ENCODE measurements around the gene MRPL28.
"Not testable (repeated sequence)": the region's sequence is repeated elsewhere in the genome, so short reads cannot be mapped to it uniquely, and the experiment has no call there.

MRPL28 gene

DNA sequence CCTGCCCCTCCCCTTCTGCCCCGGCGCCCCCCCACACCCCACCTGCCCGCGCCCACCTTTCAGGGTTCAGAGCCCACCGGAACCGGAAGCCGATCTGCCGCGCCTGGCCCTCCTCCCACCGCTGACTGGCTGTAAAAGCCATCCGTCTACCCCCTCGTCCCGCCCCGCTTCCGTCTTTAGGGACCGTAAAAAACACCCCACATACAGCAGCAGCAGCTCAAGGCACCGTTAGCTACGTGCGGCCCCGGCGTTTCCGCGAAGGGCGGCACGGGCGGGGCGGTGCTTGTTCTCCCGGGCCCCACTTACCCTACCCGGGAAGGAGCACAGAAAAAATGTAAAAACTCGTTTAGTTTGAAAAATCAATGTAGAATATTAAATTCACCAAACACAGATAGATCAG lies at the start of gene MRPL28:
Gene MRPL28 (minus strand): TSS at position 96 of the 400 bp plus-strand sequence. CDS start 320 bp downstream, outside the sequence.
- peak; percentile 96 for DNase-seq

GRCh38 chr16:415170-415498 lies 44.8 kb upstream of the MRPL28 start:
- not testable (repeated sequence) for DNase-seq

DNA sequence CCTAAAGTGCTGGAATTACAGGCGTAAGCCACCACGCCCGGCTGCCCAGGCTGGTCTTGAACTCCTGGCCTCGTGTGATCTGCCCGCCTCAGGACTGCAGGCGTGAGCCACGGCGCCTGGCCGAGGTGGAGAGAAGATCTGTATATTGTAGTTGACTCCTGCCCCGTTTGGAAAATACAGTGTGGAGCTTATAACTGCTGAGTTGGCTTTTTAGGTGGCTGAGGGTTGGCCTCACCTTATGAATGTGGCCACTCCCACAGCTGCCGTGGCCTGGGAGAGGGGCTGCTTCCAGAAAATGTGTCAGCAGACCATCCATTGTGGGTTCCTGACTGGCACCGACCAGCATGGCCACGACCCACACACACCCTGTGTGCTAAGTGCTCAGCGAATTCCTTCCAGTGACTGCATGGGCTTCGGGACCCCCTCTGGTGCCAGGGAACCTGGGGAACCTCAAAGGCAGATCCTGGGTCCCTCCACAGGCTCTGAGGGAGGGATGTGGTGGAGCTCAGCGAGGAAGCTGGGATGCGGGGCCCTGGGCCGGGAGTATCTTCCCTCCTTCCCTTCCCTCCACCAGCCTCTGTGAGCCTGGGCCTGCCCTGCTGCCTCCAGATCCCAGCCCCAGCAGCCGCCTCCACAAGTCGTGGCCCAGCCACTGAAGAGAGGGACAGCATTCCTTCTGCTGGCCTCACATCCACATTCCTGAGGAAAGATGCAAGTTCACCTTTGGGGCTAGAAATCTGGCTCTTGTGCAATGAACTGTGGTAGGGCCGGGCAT lies 44.2 kb upstream of the MRPL28 start:
- no peak for DNase-seq

- DNase-seq: no peak
These were observed 41.4 kb upstream of the MRPL28 start for GRCh38 chr16:411576-412265.

DNA sequence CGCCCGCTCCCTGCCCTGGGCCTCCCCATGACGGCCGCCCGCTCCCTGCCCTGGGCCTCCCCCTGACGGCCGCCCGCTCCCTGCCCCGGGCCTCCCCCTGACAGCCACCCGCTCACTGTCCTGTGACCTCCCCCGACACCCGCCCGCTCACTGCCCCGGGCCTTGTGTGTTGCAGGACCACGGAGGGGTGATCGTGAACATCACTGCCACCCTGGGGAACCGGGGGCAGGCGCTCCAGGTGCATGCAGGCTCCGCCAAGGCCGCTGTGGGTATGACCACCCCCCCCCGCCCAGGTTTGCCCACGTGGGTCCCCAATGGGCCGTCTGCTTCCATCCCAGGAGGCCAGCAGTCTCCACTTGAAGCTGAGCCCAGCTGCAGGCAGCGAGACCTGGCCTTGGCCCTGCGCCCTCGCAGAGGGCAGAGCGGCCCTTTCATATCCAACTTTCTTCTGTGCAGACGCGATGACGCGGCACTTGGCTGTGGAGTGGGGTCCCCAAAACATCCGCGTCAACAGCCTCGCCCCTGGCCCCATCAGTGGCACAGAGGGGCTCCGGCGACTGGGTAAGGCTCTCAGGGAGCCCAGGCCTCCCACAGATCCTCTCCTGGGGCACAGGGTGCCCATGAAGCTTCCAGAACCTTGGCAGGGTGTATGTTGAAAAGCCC lies 40.3 kb upstream of the MRPL28 start:
- DNase-seq: no peak

DNA sequence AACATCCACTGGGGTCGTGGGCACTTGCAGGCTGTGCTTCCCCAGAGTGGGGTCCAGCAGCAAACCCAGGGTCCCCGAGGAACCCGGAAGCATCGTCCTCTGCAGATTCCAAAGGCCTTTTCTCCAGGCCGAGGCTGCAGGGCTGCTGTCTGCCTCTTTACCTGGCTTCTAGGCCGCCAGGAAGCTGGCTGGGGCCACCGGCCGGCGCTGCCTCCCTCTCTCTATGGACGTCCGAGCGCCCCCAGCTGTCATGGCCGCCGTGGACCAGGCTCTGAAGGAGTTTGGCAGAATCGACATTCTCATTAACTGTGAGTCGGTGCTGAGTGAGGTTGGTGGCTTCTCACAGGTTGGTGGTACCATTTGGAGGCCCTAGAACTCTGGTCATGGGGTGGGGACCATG lies 36.9 kb upstream of the MRPL28 start:
- no peak for DNase-seq

DNA sequence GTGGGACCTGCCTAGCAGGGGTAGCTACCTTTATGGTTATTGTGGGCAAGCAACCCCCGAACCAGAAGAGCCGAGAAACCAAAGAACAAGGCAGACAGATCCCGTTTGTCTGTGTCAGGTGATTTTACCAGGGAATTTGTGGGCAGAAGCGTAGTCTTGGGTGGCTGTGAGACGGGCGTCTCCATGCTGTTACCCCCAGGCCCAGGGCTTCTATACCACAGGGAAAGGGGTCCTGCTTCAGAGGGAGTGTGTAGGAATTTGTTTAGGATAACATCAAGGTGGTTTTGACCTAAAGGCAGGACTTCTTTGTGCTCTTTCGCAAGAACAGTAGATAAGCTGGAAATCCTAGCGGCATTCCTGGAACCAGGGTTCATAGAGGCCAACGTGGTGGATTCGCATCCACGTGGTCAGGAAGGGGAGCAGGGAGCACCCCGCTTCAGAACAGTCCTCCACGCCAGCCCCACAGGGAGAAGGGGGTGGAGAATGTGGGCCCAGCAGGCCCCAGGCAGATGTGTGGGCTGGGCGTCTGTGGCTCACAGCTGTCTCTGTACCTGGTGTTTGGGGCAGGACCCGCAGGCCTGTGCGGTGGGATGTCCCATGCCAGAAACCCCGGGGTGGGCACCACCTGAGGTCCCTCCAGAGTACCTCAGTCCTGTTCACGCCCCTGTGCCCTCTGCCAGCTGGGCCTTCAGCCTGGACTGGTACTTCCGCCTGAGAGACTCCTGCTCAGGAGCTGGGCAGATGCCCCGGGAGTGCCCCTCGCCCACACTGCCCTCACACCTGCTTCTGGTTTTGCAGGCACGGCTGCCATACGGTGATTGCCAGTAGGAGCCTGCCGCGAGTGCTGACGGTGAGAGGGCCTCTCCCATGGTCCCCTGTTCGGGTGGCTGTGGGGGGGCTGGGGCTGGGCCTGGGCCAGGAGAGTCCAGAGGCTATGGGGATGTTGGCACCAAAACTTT lies 35.5 kb upstream of the MRPL28 start:
- DNase-seq: no peak

DNA sequence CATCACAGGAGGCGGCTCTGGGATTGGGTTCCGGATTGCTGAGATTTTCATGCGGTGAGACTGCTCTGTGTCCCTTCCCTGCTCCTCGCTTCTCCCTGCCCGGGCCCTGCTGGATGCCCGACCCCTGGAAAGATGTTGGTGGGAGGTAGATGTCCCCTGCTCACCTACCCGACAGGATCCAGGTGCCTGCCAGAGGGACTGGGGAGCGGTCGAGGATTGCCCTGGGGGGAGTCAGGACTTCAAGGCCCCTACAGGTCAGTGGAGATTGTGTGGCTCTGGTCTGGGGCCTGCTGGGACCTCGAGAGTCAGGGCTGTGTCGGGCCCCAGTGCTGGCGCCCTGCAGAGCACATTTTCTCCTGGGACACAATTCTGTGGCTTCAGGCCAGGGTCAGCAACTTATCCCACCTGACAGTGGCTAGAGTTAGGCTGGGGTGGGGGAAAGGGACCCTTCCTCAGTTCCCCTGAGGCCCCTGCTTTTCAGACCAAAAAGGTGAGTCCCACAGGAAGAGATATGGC lies 34.7 kb upstream of the MRPL28 start:
- no peak for DNase-seq

- peak; percentile 99 for DNase-seq
These were observed 31.4 kb upstream of the MRPL28 start, which contains the start of gene DECR2 for GRCh38 chr16:401468-402348. Gene DECR2, plus strand, starts transcription at chr16:401885. Its CDS starts 79 bp downstream, at chr16:401964.

GRCh38 chr16:400061-400591 lies 29.8 kb upstream of the MRPL28 start:
- no peak for DNase-seq

- no peak for DNase-seq
These were observed 29.1 kb upstream of the MRPL28 start for GRCh38 chr16:399340-400019.

DNA sequence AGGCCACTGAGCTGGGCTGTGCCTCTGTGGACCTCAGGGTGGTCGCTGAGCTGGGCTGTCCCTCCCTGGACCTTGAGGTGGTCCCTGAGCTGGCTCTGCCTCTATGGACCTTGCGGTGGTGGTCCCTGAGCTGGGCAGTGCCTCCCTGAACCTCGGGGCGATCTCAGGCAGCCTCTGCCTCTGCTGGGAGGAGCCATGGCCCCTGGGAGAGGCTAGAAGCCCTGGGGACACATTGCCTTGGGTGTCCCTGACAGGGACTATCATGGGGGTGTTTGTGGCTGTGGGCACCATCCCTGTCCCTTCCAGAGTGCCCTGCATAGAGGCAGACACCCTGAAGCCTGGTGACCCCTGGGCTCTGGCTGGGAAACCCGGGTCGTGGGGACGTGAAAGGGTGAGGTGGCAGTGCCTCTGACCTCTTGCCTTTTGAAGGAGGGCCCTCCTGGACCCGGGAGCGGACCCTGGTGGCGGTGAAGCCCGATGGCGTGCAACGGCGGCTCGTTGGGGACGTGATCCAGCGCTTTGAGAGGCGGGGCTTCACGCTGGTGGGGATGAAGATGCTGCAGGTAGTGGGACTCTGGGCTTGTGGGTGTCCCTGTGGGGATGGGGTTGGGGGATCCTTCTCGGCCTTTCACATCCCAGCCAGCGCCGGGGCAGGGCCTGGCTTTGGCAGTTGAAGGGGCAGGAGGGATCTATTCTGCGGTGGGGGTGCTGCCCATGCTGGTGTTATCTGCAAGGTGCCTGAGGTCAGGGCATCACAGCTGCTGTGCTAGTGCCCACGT lies 28.4 kb upstream of the MRPL28 start:
- DNase-seq: no peak

DNA sequence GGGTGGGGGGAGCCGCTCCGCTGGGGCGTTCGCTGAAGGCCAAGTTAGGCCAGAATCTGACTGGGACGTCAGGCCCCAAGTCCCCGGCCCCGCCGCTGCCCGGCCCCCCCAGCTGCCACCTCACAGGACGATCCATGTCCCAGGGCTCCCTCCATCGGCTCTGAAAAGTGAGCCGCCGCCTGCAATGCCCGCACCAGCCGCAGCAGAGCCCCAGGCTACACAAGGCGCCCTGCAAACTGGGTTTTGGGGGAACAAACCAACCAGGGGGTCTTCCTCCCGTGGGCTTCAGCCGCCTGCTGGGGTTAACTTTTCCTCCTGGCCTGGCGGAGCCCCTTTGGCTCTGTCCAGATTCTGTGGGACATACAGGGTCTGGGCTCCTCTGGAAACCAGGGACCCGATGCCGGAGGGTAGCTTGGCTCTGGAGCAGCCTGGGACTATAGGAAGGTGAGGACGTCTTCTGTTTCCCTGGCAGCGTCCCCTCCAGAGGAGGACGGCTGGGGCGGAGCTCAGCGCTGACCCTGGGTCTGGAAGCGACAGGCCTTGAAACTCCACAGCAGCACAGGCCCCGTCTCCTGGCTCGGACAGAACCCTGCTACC lies 27.5 kb upstream of the MRPL28 start:
- DNase-seq: peak; percentile 51

DNA sequence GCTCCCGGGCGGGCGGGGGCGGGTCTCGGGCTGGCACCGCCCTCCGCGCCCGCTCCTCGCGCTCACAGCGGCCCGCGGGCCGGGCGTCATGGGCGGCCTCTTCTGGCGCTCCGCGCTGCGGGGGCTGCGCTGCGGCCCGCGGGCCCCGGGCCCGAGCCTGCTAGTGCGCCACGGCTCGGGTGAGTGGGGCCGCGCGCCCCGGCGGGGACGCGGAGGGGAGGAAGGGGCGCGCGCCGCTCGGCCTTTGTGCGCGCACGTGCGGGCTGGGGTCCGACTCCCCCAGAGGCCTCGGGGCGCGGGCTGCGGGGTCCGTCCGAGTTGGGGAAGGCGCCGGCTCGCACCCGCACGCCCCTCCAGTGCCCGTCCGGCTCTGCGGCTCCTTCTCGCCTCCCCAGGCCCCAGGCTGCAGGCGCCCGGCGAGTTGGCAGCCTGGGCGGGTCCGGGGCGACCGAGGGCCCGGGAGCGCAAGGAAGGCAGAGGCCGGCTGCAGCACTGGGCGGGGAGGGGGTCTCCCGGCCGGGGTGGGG lies 26.9 kb upstream of the MRPL28 start, which contains the start of gene NME4:
Gene NME4 (plus strand): TSS at position 65 of the 527 bp plus-strand sequence. CDS start 24 bp downstream, at position 89.
- DNase-seq: peak; percentile 46

GRCh38 chr16:396605-397004 lies 26.3 kb upstream of the MRPL28 start:
- DNase-seq: no peak

DNA sequence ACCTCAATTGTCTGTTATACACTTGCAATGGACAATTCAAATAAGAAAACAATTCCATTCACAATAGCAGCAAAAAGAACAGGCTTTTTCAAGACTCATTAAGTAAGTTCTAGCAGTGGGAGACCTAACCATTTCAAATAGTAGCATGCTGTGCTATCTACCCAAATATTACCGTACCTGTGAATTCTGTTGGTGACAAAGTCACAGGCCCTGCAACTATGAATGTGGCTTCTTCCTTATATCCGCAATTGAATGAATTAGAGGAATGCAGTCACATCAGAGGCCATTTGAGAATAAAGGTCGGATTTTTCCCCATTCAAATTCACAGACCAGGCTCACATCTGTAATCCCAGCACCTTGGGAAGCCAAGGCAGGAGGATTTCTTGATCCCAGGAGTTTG lies 25.9 kb upstream of the MRPL28 start:
- no peak for DNase-seq

DNA sequence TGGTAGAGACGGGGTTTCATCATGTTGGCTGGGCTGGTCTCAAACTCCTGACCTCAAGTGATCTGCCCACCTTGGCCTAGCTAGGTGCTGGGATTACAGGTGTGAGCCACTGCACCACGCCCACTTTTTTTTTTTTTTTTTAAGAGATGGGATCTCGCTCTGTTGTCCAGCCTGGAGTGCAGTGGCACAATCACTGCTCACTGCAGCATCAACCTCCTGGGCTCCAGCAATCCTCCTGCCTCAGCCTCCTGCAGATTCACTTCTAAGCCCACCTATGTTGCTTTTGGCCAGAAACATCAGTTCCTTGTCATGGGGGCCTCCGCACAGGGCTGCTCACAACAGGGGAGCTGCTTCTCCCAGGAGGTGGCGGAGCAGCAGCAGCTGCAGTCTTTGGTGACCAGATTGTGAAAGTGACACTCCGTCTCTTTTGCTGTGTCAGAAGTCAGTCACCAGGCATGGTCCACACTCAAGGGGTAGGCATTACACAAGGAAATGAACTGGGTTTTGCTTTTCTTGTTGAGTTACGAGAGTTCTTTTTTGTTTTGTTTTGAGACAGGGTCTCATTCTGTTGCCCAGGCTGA lies 22.2 kb upstream of the MRPL28 start:
- no peak for DNase-seq

- DNase-seq: peak; percentile 88
These were observed 21.6 kb upstream of the MRPL28 start for GRCh38 chr16:391885-392335.
